OCI-LY7 (cell line): ENCODE results near the gene ZFHX2. TPM values are rescaled to one million over a fixed set of nuclear protein-coding genes. Genes with fewer than 3 reads are reported as not detected.
A peak's percentile ranks its signal among the peaks of the same experiment; 100 is the strongest.

Source experiments
- BruUV-seq: library from RNA; stranded (reverse); fragments of 400-500 nt; replicated peaks from 2 replicates; lab custom pipeline; 2021; lab: Mats Ljungman, UMichigan
- CTCF ChIA-PET: fragments of 300-600 bp; sonication (Branson Sonifier 250); formaldehyde crosslinking; loops from one replicate; lab custom pipeline; 2022; ENCODE audit warnings: antibody characterized with exemption; ENCODE audit not compliant: unreplicated experiment; lab: Charles Lee
- POLR2A ChIA-PET: fragments of 300-600 bp; sonication (Branson Sonifier 250); formaldehyde crosslinking; loops from one replicate; lab custom pipeline; 2022; ENCODE audit warnings: antibody characterized with exemption; lab: Charles Lee
- DNase-seq: peaks from one replicate; pipeline ENCODE4 v3.0.0-alpha.2; 2015; ENCODE audit warnings: low spot score
- H2AFZ ChIP-seq: fragments of 200-600 bp; sonication (generic), shearing (Covaris generic); 2 replicates; pipeline ENCODE4 v1.6.1; 2014; ENCODE audit warnings: mild to moderate bottlenecking, antibody characterized with exemption, low read length, moderate library complexity
- H3K27ac ChIP-seq: fragments of 200-600 bp; sonication (generic); 2 replicates; pipeline ENCODE4 v1.5.1; 2014; ENCODE audit warnings: mixed run types, low read depth, mild to moderate bottlenecking, moderate library complexity, low read length, inconsistent platforms; ENCODE audit not compliant: poor library complexity, severe bottlenecking
- H3K36me3 ChIP-seq: fragments of 200-600 bp; sonication (generic); 2 replicates; pipeline ENCODE4 v1.6.1; 2014; ENCODE audit warnings: mild to moderate bottlenecking, antibody characterized with exemption, low read length, moderate library complexity, mixed read lengths; ENCODE audit not compliant: insufficient read depth
- H3K4me1 ChIP-seq: fragments of 200-600 bp; sonication (generic); 2 replicates; pipeline ENCODE4 v1.5.1; 2014; ENCODE audit warnings: mild to moderate bottlenecking, low read length; ENCODE audit not compliant: insufficient read depth, poor library complexity, severe bottlenecking
- H3K4me2 ChIP-seq: fragments of 200-600 bp; sonication (generic); 2 replicates; pipeline ENCODE4 v1.6.1; 2014; ENCODE audit warnings: mild to moderate bottlenecking, low read length
- H3K4me3 ChIP-seq: fragments of 200-600 bp; sonication (generic); 2 replicates; pipeline ENCODE4 v1.5.1; 2014; ENCODE audit warnings: mild to moderate bottlenecking, low read depth, low read length; ENCODE audit not compliant: poor library complexity, severe bottlenecking
- H3K79me2 ChIP-seq: fragments of 200-600 bp; sonication (generic); 2 replicates; pipeline ENCODE4 v1.6.1; 2016; ENCODE audit warnings: low read depth, mild to moderate bottlenecking, low read length, moderate library complexity, mixed read lengths; ENCODE audit not compliant: insufficient read depth
- H3K9me2 ChIP-seq: fragments of 200-600 bp; sonication (generic); 2 replicates; pipeline ENCODE4 v1.6.1; 2016; ENCODE audit warnings: mild to moderate bottlenecking, low read length, mixed read lengths; ENCODE audit not compliant: insufficient read depth
- H3K9me3 ChIP-seq: fragments of 200-600 bp; sonication (generic); 2 replicates; pipeline ENCODE4 v1.6.1; 2014; ENCODE audit warnings: mild to moderate bottlenecking, mixed run types, low read length, mixed read lengths
- H4K20me1 ChIP-seq: fragments of 200-600 bp; sonication (generic); 2 replicates; pipeline ENCODE4 v1.6.1; 2014; ENCODE audit warnings: mild to moderate bottlenecking, antibody characterized with exemption, low read length, moderate library complexity, mixed read lengths; ENCODE audit not compliant: insufficient read depth
- CTCF ChIP-seq: fragments of 200-600 bp; sonication (generic); conservative IDR thresholded peaks from 2 replicates; pipeline ENCODE4 v1.5.1; 2014; ENCODE audit warnings: mild to moderate bottlenecking, antibody characterized with exemption, low read length, moderate library complexity, mixed read lengths
- EZH2phosphoT487 ChIP-seq: fragments of 200-600 bp; sonication (generic); IDR thresholded peaks from 2 replicates; pipeline ENCODE4 v1.6.1; 2018; ENCODE audit warnings: low read depth, borderline replicate concordance, mild to moderate bottlenecking, mixed run types, antibody characterized with exemption, low read length, moderate library complexity, mixed read lengths
- intact Hi-C: fragments of 100-400 bp; cut with micrococcal nuclease; formaldehyde crosslinking; loops from one replicate; pipeline ENCODE4 v1.10.0; 2022; ENCODE audit not compliant: unreplicated experiment
- total RNA-seq, 2 experiments: library from RNA; depleted of rRNA in 1 of 2; stranded (reverse); fragments of >200 nt in 1 of 2; shearing (Covaris generic) in 1 of 2; gene quantifications; 2 replicates each; pipeline ENCODE4 v1.2.3, GENCODE V29; 2014 to 2022

The ZFHX2 gene
- total RNA-seq, 2 experiments from 2014 or later: 0.60 to 1.8 TPM

GRCh38 chr14:23483236-23483854, 68.2 kb downstream of the ZFHX2 start:
- H3K9me2 ChIP-seq: no peaks in the 10 kb centered on the region
- H4K20me1 ChIP-seq: no peaks in the 10 kb centered on the region
- H3K4me3 ChIP-seq: no peak overlapping the region
- peaks cover 6% of the 10 kb centered on the region for H3K4me1 ChIP-seq
- H3K36me3 ChIP-seq: peaks cover 13% of the 10 kb centered on the region
- no peak overlapping the region for H3K27ac ChIP-seq
- no peak overlapping the region for H3K4me2 ChIP-seq
- intact Hi-C loops: loop anchor here (2.0 kb wide), 1 partner anchor 55 kb away; no protein-coding TSS in a partner anchor
- no TSS peak for BruUV-seq
- H3K79me2 ChIP-seq: no peaks in the 10 kb centered on the region
- DNase-seq: peak; percentile 48
- H2AFZ ChIP-seq: no peak overlapping the region
- TF ChIP-seq CTCF (peak; percentile 80), EZH2phosphoT487 (no peak)
- ChIA-PET CTCF (no interaction called here), POLR2A (no interaction called here)
- no peaks in the 10 kb centered on the region for H3K9me3 ChIP-seq

- peaks cover 18% of the 10 kb centered on the region for H3K36me3 ChIP-seq
- H3K9me2 ChIP-seq: no peaks in the 10 kb centered on the region
- no peak overlapping the region for H3K27ac ChIP-seq
- TF ChIP-seq EZH2phosphoT487 (no peak), CTCF (no peak)
- BruUV-seq: no TSS peak
- H3K4me3 ChIP-seq: no peak overlapping the region
- H3K4me1 ChIP-seq: peaks cover 6% of the 10 kb centered on the region
- DNase-seq: no peak
- H2AFZ ChIP-seq: no peak overlapping the region
- no peaks in the 10 kb centered on the region for H3K9me3 ChIP-seq
- POLR2A ChIA-PET: no interaction called here
- no peak overlapping the region for H3K4me2 ChIP-seq
- H3K79me2 ChIP-seq: no peaks in the 10 kb centered on the region
- no peaks in the 10 kb centered on the region for H4K20me1 ChIP-seq
- intact Hi-C loops: loop anchor here (2.0 kb wide), 1 partner anchor 56 kb away; no protein-coding TSS in a partner anchor
- CTCF ChIA-PET: interaction anchor here (0.5 kb wide), 1 partner anchor 29 kb away, joined by 3 read pairs; no protein-coding TSS in a partner anchor
Measured at GRCh38 chr14:23482823-23483148, 68.8 kb downstream of the ZFHX2 start.
